Activated gamma-delta T cell (primary cell): ENCODE measurements around the gene MAP7.

Source experiments
- DNase-seq: peaks from one replicate; lab custom pipeline; 2025; lab: John Stamatoyannopoulos, UW

The MAP7 gene

GRCh38 chr6:136303516-136303915, 246.7 kb downstream of the MAP7 start:
- DNase-seq: no peak

GRCh38 chr6:136294621-136295020, 255.6 kb downstream of the MAP7 start:
- DNase-seq: no peak
